HEK293 (cell line): ENCODE results near the gene EFNA2.

Source experiments
- CTCF ChIA-PET: fragments of 350-600 bp; formaldehyde crosslinking; extraction: SDS; loops from one replicate; lab custom pipeline; 2021; ENCODE audit warnings: antibody characterized with exemption; lab: Yijun Ruan, JAX
- POLR2A ChIA-PET: fragments of 300-600 bp; formaldehyde crosslinking; extraction: SDS; loops from one replicate; lab custom pipeline; 2020; ENCODE audit warnings: antibody characterized with exemption, inconsistent platforms; lab: Yijun Ruan, JAX
- H3K27ac ChIP-seq: fragments of 200-500 bp; sonication (Bioruptor generic); 2 replicates; pipeline ENCODE4 v1.5.1; 2014; ENCODE audit warnings: low read depth, low read length, control low read depth, inconsistent platforms; ENCODE audit errors: extremely low read depth
- H3K36me3 ChIP-seq, 2 experiments: fragments of 200-500 bp in 1 of 2; sonication (Bioruptor generic) in 1 of 2; 1 replicate in 1 of 2; 2 replicates in 1 of 2; pipeline ENCODE4 v1.5.1; 2014 to 2017; ENCODE audit warnings: inconsistent platforms in 2 of 2, low read length in 2 of 2; ENCODE audit not compliant: control insufficient read depth in 2 of 2, insufficient read depth in 1 of 2
- H3K4me1 ChIP-seq: fragments of 200-500 bp; sonication (Bioruptor generic); 2 replicates; pipeline ENCODE4 v1.5.1; 2014; ENCODE audit warnings: mild to moderate bottlenecking, low read length, inconsistent platforms; ENCODE audit not compliant: control insufficient read depth, insufficient read depth
- H3K4me3 ChIP-seq: 2 replicates; pipeline ENCODE4 v1.5.1; 2011; ENCODE audit warnings: low read depth, mild to moderate bottlenecking, control low read depth, low read length, moderate library complexity
- H3K9me3 ChIP-seq: fragments of 200-500 bp; sonication (Bioruptor generic); 2 replicates; pipeline ENCODE4 v1.5.1; 2014; ENCODE audit warnings: low read depth, low read length, inconsistent platforms; ENCODE audit not compliant: control insufficient read depth, insufficient read depth
- BCL11A ChIP-seq: fragments of 450-650 bp; formaldehyde crosslinking; IDR thresholded peaks from 2 replicates; pipeline ENCODE4 v1.5.1; 2016; ENCODE audit warnings: low read depth, missing biosample characterization, missing genetic modification characterization
- CTCF ChIP-seq: fragments of 450-650 bp; formaldehyde crosslinking; IDR thresholded peaks from 2 replicates; pipeline ENCODE4 v1.5.1; 2016; ENCODE audit warnings: missing biosample characterization, missing genetic modification characterization
- GLI2 ChIP-seq: fragments of 450-650 bp; formaldehyde crosslinking; IDR thresholded peaks from 2 replicates; pipeline ENCODE4; 2017; ENCODE audit warnings: missing biosample characterization, missing genetic modification characterization, low read depth, borderline replicate concordance
- KLF17 ChIP-seq: fragments of 450-650 bp; formaldehyde crosslinking; IDR thresholded peaks from 2 replicates; pipeline ENCODE4 v1.5.1; 2016; ENCODE audit warnings: missing biosample characterization, missing genetic modification characterization
- REST ChIP-seq: fragments of 450-650 bp; formaldehyde crosslinking; IDR thresholded peaks from 2 replicates; pipeline ENCODE4 v1.5.1; 2016; ENCODE audit warnings: missing biosample characterization, missing genetic modification characterization
- ZBTB1 ChIP-seq: fragments of 450-650 bp; formaldehyde crosslinking; IDR thresholded peaks from 2 replicates; pipeline ENCODE4 v1.5.1; 2016; ENCODE audit warnings: missing biosample characterization, missing genetic modification characterization
- ZBTB44 ChIP-seq: fragments of 450-650 bp; IDR thresholded peaks from 2 replicates; pipeline ENCODE4 v1.5.1; 2018; ENCODE audit warnings: missing biosample characterization, mild to moderate bottlenecking, missing genetic modification characterization
- ZEB2 ChIP-seq: fragments of 450-650 bp; formaldehyde crosslinking; IDR thresholded peaks from 2 replicates; pipeline ENCODE4 v1.5.1; 2016; ENCODE audit warnings: missing biosample characterization, missing genetic modification characterization
- ZNF133 ChIP-seq: fragments of 450-650 bp; formaldehyde crosslinking; IDR thresholded peaks from 2 replicates; pipeline ENCODE4 v1.5.1; 2016; ENCODE audit warnings: missing biosample characterization, missing genetic modification characterization
- ZNF175 ChIP-seq: fragments of 450-650 bp; formaldehyde crosslinking; IDR thresholded peaks from 2 replicates; pipeline ENCODE4 v1.5.1; 2016; ENCODE audit warnings: missing biosample characterization, missing genetic modification characterization
- ZNF19 ChIP-seq: fragments of 450-650 bp; formaldehyde crosslinking; IDR thresholded peaks from 2 replicates; pipeline ENCODE4; 2016; ENCODE audit warnings: missing biosample characterization, missing genetic modification characterization, low read depth
- ZNF211 ChIP-seq: fragments of 450-650 bp; formaldehyde crosslinking; IDR thresholded peaks from 2 replicates; pipeline ENCODE4 v1.5.1; 2016; ENCODE audit warnings: low read depth, missing biosample characterization, missing genetic modification characterization
- ZNF280C ChIP-seq: fragments of 450-650 bp; formaldehyde crosslinking; IDR thresholded peaks from 2 replicates; pipeline ENCODE4 v1.5.1; 2016; ENCODE audit warnings: missing biosample characterization, missing genetic modification characterization
- ZNF335 ChIP-seq: fragments of 450-650 bp; formaldehyde crosslinking; conservative IDR thresholded peaks from 2 replicates; pipeline ENCODE4 v1.5.1; 2016; ENCODE audit warnings: missing biosample characterization, missing genetic modification characterization
- ZNF426 ChIP-seq: fragments of 450-650 bp; formaldehyde crosslinking; IDR thresholded peaks from 2 replicates; pipeline ENCODE4 v1.5.1; 2017; ENCODE audit warnings: missing biosample characterization, missing genetic modification characterization, mild to moderate bottlenecking, inconsistent platforms, moderate library complexity
- ZNF521 ChIP-seq: fragments of 450-650 bp; formaldehyde crosslinking; IDR thresholded peaks from 2 replicates; pipeline ENCODE4 v1.5.1; 2017; ENCODE audit warnings: missing biosample characterization, mild to moderate bottlenecking, missing genetic modification characterization
- ZNF654 ChIP-seq: fragments of 450-650 bp; formaldehyde crosslinking; IDR thresholded peaks from 2 replicates; pipeline ENCODE4 v1.5.1; 2016; ENCODE audit warnings: low read depth, missing biosample characterization, missing genetic modification characterization
- ZNF791 ChIP-seq: fragments of 450-650 bp; formaldehyde crosslinking; IDR thresholded peaks from 2 replicates; pipeline ENCODE4 v1.5.1; 2016; ENCODE audit warnings: missing biosample characterization, missing genetic modification characterization

Gene EFNA2

GRCh38 chr19:1260749-1261537, 24.7 kb upstream of the EFNA2 start (continued):
- TF ChIP-seq ZNF19 (tag by site-specific recombination) (no peak), BCL11A (no peak), GLI2 (tag by site-specific recombination) (no peak), KLF17 (no peak), ZNF521 (no peak), ZNF175 (no peak), ZNF791 (tag by site-specific recombination) (no peak), ZNF211 (no peak), ZBTB1 (tag by site-specific recombination) (no peak), ZBTB44 (tag by site-specific recombination) (no peak), ZNF280C (tag by site-specific recombination) (no peak), REST (no peak; the same call in 1 of the 2 replicates), ZNF654 (no peak), ZNF426 (tag by site-specific recombination) (no peak)

GRCh38 chr19:1261538-1261797, 24.2 kb upstream of the EFNA2 start:
- H3K36me3 ChIP-seq = peaks cover 10 to 17% of the 10 kb centered on the region in 2 experiments
- TF ChIP-seq ZBTB44 (tag by site-specific recombination) (no peak), ZEB2 (tag by site-specific recombination) (peak; percentile 58; the same call in 1 of the 2 replicates), CTCF (tag by site-specific recombination) (peak; percentile 34; the same call in 1 of the 2 replicates), ZNF133 (tag by site-specific recombination) (no peak), ZNF335 (tag by site-specific recombination) (peak; percentile 57)
- TF ChIP-seq, all 188 proteins: peak for 3
- POLR2A ChIA-PET = interaction anchor here (0.5 to 10.8 kb wide), 6 partner anchors 5 to 1031 kb away, joined by 3 to 407 read pairs (median 10); partner anchors contain the start of gene CIRBP
- CTCF ChIA-PET = interaction anchor here (1.0 to 11.3 kb wide), 2 partner anchors 9 to 17 kb away, joined by 3 to 299 read pairs; no protein-coding TSS in a partner anchor
- peak overlapping the region; percentile 68; the same call in 1 of the 2 replicates for H3K27ac ChIP-seq
- peak overlapping the region; percentile 55 for H3K4me3 ChIP-seq
- peaks cover 28% of the 10 kb centered on the region for H3K4me1 ChIP-seq
- H3K9me3 ChIP-seq = no peaks in the 10 kb centered on the region
